HG02642 (cell line): Measurements from ENCODE around the gene RNF168.
"Not testable (repeated sequence)": the region's sequence is repeated elsewhere in the genome, so short reads cannot be mapped to it uniquely, and the experiment has no call there.

Experiments
- ATAC-seq: cut with Tn5 transposase; IDR thresholded peaks from one replicate; pipeline ENCODE4 v1.9.1; 2021; ENCODE audit warnings: mild to moderate bottlenecking; ENCODE audit not compliant: unreplicated experiment, poor library complexity

Gene RNF168, protein sequence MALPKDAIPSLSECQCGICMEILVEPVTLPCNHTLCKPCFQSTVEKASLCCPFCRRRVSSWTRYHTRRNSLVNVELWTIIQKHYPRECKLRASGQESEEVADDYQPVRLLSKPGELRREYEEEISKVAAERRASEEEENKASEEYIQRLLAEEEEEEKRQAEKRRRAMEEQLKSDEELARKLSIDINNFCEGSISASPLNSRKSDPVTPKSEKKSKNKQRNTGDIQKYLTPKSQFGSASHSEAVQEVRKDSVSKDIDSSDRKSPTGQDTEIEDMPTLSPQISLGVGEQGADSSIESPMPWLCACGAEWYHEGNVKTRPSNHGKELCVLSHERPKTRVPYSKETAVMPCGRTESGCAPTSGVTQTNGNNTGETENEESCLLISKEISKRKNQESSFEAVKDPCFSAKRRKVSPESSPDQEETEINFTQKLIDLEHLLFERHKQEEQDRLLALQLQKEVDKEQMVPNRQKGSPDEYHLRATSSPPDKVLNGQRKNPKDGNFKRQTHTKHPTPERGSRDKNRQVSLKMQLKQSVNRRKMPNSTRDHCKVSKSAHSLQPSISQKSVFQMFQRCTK

DNA sequence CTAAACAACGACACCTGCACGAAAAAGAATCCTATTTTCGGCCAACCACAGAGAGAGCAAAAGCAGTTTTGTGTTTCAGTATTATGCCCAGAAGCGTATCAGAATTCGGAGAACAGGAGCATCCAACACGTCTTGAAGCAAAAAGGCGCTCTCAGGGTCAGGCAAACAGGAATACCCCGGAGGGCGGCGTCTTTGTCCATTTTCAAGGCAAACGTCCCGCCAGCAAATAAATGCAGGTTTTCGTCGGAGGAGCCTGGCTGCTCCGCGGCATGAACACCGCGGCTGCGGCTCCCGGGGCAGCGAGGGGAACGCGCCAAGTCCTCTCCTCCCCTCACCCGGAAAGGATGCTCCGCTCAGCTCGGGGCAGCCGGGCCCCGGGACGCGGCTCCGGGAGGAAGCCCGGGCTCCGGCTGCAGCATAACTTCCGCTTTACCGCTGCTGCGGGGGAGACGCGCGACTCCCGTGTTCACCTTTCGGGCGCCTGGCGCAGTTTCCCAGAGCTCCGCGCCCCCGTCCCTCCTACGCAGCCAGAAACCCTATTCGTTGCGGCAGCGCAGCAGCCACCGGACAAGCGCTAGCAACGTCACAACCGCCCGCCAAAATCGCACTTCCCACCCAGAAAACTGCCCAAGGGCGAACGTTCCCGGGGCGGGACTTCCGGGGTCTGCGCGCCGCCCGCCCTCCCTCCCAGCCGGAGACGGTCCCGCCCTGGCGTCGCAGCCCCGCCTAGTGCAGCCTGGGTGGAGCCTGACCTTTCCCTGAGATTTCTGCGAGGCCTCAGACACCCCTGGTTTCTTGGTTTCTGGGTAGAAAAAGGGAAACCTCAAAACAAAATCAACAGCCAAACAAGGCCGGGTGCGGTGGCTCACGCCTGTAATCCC is at the start of gene RNF168:
Gene RNF168 (minus strand): TSS at position 573 of the 881 bp plus-strand sequence. CDS start 595 bp downstream, outside the sequence.
- peak; percentile 83 for ATAC-seq

DNA sequence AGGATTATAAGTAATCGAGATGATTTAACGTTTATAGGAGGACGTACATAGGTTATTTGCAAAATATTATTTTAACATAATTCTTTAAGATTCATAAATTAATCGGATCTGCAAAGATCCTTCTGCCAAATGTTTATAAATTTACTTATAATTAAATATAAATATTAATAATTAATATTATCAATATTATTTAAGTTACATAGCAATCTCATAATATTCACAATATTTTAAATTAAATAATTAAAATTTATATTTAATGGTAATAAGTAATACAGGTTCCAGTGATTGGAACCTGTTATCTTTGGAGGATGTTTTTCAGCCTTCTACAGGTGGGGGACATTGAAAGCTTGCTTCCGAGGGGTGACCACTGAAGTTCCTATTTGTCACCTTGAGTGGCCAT is 48.7 kb upstream of the RNF168 start:
- no peak for ATAC-seq

DNA sequence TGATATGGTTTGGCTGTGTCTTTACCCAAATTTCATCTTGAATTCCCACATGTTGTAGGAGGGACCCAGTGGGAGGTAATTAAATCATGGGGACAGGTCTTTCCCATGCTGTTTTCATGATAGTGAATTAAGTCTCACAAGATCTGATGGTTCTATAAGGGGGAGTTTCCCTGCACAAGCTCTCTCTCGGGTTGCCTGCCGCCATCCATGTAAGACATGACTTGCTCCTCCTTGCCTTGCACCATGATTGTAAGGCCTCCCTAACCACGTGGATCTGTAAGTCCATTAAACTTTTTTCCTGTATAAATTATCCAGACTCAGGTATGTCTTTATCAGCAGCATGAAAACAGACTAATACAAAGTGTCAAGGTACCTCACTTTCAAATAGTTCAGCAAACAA is 46.6 kb upstream of the RNF168 start:
- not testable (repeated sequence) for ATAC-seq

DNA sequence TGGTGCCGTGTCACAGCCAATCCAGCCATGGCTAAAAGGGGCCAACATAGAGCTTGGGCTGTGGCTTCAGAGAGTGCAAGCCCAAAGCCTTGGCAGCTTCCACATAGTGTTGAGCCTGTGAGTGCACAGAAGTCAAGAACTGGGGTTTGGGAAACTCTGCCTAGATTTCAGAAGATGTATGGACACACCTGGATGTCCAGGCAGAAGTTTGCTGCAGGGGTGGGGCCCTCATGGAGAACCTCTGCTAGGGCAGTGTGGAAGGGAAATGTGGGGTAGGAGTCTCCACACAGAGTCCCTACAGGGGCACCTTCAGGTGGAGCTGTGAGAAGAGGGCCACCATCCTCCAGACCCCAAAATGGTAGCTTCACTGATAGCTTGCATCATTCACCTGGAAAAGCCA is 45.7 kb upstream of the RNF168 start:
- ATAC-seq, result not testable (repeated sequence)

DNA sequence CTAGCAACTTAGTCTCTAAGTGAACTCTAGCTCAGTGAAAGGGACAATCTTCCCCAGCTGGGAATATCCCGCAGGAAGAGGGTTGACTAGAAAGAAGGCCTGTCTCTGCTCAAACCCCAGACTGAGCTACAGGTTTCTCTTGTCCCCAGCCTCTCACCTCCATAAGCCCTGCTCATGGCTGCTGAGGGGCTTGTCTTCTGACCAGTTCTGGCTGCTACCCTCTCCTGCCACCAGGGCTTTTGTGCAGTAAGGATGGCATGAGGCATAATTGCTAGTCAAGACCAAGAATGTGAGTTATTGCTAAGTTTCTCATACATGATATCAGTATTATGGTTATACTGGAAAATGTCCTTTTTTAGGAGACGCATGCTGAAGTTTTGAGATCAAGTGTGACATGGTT is 43.5 kb upstream of the RNF168 start:
- ATAC-seq, result no peak

DNA sequence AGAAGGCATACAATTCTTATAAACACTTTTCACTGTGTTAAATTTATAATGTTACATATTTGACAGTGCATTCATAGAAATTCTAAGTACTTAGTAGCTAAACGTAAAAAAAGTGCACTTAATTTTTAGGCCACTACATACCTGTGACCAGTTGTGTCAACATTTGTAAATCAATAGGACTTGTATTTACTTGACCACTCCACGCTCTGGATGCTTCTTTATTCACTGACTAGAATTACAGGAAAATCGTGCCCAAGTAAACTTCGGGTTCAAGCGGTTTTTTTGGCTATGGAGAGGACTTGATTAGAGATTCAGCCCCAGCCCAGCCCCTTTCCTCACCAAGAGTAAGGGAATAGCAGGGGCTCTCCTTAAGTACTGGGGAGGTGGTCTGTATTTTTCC is 43.0 kb upstream of the RNF168 start:
- ATAC-seq, result no peak

DNA sequence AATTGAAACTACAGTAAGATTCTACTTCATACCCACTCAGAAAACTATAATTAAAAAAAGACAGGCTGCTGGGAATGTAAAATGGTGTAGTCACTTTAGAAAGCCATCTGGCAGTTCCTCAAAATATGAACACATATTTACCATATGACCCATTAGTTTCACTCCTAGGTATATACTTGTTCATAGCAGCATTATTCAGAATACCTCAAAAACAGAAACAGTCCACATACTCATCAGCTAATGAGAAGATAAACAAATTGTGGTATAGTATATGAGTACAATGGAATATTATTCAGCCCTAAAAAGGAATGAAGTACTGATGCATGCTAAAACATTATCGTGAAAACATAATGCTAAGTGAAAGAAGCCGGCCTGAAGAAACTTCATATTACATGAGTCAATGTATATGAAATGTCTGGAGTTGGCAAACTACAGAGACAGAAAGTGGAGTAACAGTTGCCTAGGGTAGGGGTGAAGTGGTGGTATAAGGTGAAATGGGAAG is 41.0 kb upstream of the RNF168 start:
- no peak for ATAC-seq

DNA sequence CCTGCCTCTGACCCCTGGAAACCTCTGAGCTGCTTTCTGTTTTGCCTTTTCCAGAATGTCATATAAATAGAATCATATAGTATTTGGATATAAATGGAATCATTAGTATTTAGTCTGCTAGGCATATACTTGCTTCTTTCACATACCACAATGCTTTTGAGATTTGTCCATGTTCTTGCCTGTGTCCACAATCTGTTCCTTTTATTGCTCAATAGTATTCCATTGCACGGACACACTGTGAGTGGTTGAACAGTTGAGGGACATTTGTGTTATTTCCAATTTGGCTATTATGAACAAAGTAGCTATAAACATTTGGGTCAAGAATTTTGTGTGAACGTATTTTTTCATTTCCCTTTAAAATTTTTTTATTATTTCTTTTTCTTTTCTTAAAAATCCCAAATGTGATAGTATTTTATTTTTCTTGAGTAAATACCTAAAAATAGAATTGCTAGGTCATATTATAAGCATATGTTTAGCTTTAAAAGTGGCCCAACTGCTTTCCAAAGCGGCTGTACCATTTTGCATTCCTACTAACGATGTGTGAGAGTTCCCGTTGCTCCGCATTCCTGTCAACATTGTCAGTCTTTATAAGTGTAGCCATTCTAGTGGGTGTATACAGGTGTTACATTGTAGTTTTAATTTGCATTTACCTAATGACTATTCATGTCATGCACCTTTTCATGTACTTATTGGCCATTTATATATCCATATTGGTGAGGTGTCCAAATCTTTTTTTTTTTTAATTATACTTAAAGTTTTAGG is 38.3 kb upstream of the RNF168 start:
- no peak for ATAC-seq

DNA sequence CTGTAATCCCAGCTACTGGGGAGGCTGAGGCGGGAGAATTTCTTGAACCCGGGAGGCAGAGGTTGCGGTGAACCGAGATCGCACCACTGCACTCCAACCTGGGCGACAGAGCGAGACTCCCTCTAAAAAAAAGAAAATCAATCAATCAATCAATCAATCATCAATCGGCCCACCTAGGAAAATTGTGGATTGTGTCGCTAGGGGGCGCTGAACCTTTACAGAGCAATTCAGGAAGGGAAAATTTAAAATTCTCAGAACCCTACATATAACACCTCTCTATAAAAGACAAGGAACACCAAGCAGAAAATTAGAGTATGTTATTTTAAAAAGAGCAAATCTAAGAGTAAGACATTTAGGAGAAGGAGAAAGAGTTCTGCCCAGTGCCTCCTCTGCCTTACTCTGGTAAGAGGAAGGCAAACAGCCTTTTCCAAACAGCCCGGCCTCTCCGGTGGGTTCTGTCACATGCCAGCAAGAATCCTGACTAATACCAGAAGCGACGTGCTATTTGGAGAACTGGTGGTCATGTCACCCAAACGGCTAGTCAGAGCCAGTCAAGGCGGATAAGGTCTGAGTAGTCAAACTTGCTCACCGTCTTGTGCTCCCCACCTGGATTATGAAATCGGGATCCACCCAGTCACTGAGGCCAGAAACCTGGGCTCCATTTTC is 33.9 kb upstream of the RNF168 start:
- no peak for ATAC-seq

DNA sequence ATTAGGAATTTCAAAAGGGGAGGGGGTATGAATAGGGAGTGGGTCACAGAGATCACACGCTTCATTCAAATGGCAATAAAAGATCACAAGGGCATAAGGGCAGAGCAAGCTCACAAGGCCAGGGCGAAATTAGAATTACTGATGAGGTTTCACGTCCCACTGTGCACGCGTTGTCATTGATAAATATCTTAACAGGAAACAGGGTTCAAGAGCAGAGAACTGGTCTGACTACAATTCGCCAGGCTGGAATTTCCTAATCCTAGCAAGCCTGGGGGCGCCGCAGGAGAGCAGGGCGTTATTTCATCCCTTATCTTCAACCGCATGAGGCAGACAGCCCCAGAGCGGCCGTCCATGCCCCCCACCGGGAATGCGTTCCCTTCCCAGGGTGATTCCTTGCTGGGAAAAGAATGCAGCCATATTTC is 29.7 kb upstream of the RNF168 start:
- no peak for ATAC-seq

DNA sequence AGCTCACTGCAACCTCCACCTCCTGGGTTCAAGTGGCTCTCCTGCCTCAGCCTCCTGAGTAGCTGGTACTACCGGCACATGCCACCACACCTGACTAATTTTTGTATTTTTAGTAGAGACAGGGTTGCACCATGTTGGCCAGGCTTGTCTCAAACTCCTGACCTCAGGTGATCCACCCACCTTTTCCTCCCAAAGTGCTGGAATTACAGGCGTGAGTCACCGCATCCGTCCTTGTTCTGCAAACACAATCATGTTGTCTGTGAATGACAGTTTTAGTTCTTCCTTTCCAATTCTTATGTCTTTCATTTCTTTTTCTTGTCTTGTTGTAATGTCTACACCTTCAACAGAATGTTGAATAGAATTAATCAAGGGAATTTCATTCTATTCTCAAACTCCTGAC is 27.9 kb upstream of the RNF168 start:
- no peak for ATAC-seq

DNA sequence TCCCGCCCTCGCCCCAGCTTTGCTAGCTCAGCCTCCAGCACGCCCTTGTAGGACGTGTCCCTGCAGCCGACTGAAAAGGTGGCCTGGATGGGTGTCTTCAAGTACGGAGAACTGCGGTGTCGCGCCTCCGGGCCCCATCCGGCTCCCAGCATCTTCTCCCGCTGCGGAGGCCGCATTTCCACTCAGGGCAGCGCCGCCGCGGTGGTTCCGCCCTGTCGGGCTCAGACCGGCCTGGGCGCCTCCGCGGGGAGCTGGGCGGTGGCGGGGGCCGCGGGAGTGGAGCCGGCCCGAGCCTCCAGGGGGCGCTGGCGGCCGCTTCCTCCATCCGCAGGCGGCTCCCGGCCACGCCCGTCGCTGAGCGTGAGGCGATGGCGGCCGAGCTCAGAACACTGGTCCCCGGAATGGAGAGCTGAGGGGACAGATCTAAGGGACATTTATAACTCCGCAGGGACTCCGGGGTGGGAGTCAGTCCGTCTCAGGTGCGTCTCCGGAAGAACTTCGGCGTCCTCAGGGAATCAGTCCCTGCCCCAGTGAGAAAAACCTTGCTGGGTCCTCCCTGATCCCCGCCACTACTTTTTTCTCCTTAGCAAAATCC is 25.2 kb upstream of the RNF168 start:
- ATAC-seq, result peak; percentile 84

DNA sequence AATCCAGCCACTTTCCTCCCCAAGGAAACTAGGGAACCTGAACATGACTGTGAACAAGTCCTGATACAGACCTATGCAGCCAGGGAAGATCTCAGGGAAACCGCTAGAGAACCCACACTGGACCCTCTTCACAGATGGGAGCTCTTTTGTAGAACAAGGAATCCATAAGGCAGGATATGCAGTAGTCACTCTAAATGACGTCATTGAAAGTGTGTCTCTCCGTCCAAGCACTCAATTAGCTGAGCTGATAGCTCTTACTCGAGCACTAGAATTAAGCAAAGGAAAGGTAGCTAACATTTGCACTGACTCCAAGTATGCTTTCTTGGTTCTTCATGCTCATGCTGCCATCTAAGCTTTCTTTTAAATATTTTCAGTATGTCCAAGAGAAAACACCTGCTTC is 21.6 kb upstream of the RNF168 start:
- no peak for ATAC-seq

DNA sequence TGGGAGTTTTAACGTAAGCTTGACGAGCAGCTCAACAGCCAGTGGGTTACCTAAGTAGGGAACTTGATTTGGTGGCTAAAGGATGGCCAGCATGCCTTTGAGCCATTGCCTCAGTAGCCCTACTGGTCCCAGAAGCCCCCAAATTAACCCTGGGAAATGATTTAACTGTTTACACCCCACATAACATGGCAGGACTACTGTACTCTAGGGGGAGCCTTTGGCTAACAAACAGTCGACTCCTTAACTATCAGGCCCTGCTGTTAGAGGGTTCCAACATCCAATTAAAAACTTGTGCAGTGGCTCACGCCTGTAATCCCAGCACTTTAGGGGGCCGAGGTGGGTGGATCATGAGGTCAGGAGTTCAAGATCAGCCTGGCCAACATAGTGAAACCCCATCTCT is 21.0 kb upstream of the RNF168 start:
- no peak for ATAC-seq

DNA sequence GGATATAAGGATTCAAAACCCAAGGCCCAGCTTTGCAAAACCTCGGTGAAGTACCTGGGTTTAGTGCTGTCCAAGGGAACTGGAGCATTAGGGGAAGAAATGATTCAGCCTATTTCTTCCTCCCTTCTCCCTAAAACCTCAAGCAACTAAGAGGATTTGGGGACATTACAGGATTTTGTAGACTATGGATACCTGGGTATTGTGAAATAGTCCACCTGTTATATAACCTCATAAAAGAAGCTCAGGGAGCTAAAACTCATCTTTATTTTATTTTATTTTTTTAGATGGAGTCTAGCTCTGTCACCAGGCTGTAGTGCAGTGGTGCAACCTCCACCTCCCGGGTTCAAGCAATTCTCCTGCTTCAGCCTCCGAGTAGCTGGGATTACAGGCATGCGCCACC is 20.3 kb upstream of the RNF168 start:
- no peak for ATAC-seq

DNA sequence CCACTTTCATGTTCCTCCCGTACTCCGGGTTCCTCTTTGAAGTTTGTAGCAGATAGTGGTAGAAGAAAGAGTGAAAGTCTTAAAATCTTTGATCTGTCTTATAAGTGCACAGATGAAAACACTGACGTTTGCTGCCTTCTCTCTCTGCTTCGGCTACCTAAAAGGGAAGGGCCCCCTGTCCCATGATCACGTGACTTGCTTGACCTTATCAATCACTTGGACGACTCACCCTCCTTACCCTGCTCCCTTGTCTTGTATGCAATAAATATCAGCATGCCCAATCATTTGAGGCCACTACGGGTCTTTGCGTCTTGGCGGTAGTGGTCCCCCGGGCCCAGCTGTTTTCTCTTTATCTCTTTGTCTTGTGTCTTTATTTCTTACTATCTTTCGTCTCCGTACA is 17.7 kb upstream of the RNF168 start:
- not testable (repeated sequence) for ATAC-seq

DNA sequence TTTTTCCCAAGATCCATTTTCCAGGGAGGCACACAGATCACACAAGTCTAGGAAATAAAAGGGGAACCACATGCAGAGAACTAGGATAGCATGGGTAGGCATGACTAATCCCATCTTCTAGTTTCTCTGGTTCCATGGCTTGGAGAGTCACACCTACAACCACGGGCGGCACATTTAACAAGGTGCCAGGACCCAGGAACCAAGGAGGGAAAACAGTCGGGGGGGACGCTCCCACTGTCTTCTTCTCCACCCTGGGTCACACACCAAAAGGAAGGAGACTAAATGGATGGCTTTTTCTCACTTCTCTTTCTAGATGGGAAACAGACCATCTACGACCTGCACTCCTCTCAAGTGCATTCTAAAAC is 16.1 kb upstream of the RNF168 start:
- ATAC-seq, result no peak

DNA sequence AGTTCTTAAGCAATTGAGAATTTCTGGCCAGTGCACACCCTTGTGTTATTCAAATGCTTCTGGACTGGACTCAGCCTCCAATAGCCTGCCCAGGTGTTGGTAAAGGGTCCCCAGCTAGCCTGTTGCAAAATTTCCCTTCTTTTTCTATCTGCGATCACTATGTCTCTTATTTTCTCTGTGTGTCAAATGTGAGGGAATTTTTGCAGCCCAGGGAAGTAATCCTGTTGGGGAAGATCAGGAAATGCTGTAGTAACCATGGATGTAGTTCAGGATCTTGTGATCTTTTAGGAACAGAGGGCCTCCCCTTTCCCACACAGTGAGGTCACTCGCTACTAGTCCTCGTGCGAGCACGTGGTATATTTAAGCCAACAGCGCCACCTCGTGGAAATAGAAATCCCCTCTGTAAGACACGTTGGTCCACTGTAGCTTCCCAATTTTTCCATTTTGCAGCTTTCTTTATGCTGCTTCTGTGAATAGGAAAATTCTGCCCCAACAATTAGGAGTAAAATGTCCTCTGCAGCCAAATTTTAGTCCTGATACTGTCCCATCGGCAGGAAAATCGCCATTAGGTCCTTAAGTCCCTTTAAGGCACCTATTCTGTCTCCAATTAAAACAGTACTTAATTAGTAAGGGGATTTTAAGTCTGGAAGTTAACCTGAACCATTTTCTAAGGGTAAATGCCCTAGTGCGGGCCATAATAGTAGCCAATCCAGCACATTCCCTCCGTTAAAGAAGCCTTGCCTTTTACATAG is 15.6 kb upstream of the RNF168 start:
- no peak for ATAC-seq

DNA sequence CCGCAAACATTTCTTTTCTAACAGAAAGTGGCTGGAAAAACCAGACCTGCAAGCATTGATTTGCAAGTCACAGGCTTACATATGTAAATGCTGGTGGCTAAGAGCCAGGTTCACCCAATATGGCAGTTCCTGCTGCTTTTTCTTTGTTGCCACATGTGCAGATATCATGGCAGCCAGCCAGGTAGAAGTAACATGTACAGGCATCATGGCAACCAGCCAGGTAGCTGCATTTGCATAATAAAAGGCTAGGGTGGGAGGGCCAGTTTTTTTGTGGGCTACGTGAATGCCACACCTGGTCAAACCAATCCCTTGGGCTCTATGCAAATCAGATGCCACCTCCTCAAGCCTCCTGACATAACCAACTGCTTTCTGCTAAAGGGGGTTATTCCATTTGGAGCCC is 14.4 kb upstream of the RNF168 start:
- no peak for ATAC-seq
